HG02943 (cell line): ENCODE data around the gene CNPY1.

Source experiments
- ATAC-seq: cut with Tn5 transposase; IDR thresholded peaks from one replicate; pipeline ENCODE4 v1.9.1; 2021; ENCODE audit warnings: mild to moderate bottlenecking, low read depth, moderate library complexity; ENCODE audit not compliant: unreplicated experiment

CNPY1 gene

DNA sequence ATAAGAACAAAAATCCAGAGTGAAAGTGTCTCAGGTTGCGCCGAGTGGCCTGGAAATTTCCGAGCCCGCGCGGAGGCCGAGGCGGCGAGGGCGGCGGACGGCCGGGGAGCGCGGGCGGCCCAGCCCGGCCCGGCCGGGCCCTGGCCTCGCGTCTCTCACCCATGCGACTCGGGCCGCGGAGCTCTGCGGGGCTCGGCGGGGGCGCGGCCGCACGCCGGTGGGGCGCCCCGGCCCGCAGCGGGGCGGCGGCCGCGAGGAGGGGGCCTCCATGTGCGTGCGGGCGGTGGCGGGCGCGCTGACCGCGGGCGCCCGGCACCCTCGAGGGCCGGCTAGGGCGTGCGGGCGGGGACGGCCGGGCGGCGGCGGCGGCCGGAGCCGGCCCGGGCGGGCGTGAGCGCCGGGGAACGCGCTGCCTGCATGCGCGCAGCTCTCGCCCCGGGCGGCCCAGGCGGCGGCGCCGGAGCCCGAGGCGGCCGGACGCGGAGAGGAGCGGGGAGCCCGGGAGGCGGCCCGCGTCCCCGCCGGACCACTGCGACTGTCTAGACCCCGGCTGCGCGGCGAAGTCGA lies 88.7 kb downstream of the CNPY1 start:
- no peak for ATAC-seq

DNA sequence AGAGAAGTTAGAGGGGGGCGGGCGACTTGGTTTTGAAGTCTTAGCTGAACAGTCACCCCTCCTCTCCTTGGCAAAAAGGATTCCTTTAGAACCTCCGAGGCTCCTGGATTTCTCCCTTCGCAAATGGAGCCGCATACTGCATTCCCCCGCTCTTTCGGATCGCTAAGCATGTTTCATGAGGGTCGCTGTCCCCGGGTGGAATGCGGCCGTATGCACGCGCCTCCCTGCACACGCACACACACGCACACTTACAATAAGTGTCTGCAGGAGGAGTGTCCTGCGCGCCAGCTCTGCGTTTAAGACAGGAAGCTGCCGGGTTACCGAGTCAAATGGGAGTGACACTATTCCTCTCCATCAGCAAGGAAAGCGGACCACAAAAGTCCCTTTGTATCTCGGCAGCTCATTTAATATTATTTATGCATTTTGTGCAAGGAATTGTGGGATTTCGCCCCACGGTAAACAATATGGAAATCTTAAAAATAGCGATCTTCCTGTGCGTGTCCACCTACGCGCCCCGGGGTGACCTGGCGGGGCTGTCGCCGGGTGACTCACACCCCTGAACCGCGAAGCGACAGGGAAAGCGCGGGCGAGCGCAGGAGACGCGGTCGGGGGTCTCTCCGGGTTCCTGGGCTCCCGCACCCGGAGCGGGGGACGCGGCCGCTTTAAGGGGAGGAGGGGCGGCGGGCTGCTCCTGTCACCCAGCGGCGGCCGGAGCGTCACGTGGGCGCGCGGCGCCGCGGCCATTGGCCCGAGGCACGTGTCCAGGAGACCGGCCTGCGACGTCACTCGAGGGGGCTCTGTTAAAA lies 89.4 kb downstream of the CNPY1 start:
- no peak for ATAC-seq

DNA sequence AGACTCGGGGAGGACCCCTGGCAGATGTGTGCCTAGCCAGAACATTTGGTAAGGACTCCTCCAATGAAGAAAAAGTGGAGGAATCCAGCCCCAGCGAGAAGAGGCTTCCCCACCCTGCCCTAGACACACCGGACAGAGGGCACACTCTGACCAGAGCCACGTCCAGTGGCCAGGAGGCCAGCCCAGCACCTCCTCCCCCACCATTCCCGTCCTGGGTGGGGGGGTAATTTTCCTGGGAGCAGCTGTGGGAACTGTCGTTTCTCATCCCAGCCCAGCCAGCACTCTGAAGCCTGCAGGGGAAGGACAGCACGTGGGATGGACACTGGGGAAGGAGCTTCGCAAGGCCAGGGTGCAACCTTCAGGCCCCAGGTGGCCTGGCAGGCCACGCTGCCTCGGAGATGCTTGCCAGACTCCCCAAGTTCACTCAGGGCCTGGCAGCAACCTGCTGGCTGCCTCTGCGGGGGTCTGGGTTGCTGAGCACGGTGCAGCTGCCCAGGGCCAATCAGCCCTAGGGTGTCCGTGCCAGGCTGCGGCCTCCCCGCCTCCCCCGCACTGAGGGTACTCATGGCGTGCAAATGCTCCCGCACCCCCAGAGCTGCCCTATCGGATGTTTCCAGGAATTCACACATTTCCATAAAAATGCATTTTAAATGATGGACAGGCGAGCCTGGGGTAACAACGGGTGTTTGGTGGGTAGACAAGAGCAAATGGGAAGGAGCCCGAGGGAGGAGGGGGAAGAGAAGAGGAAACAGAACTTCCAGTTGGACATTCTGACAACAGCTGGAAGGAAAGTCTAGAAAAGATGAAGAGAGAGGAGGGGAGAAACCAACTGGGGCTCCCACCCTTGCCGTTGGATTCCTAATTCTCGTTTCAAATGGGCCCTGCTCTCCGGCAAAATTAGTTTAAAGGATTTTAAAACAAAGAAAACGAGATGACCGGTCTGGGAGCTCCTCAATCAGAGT lies 90.3 kb downstream of the CNPY1 start:
- no peak for ATAC-seq

DNA sequence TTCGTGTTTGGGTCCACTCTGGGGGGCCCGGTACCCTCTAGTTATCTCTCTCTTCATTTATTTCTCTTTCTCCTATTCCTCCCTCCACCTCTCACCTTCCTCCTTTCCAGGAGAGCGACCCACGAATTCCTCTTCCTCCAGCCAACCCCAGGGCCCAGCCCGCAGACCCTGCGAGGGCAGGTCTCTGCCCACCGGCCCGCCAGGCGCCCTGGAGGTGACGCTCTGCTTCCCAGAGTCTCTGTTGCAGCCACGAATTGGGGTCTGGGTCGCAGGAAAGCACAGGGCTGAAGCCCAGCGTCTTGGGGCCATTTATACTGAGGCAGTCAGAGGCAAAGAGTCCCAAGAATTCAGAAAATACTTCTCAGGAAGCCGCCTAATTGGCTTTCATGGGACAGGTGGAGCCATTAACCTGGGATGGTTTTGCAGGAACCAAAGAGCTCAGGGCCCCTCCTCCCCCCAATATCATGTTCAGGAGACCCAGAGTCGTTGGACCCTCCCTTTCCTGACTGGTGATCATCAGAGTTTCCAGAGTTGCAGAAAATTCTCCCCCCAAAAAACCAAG lies 91.1 kb downstream of the CNPY1 start:
- ATAC-seq: no peak

DNA sequence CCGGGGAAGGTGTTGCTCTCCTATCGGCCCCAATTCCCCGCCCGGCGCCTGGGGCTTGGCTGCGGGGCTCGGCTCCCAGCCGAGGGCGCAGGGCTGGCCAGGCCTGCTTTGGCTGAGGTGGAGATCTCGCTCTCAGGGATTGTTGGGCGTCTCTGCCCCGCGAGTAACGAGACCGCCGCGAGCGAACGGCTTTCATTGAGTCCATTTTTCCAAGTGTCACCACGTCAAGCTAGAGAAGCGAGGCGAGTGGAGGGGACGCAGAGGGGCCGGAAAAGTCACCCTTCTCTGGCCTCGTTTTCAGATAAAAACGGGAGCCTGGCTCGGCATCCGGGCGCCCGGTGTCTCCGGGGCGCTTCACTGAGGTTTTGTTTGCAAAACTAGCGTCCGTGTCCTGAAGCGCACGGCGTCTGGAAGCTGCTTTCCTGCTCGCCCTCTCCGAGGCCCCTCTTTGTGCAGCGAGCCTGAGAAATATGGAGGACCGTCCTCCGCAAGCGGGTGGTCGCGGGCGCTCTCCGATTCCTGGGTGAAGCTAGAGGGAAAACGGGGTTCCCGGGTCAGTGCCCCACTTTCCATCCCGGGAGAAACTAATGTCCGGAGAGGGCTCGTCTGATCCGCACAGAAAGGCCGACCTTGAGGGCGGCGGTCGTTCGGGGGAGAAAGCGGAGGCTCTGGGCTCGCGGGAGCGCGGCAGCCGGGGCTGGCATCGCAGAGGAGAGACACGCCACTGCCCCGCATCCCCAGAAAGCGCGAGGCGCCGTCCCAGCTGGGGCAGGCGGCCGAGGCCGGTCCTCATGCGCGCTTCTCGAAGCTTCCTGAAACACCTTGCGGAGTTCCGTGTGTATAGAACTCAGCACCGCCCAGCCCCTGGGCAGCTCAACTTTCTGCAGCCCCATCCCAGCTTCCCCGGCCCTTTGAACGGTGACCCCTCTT lies 91.9 kb downstream of the CNPY1 start:
- no peak for ATAC-seq

DNA sequence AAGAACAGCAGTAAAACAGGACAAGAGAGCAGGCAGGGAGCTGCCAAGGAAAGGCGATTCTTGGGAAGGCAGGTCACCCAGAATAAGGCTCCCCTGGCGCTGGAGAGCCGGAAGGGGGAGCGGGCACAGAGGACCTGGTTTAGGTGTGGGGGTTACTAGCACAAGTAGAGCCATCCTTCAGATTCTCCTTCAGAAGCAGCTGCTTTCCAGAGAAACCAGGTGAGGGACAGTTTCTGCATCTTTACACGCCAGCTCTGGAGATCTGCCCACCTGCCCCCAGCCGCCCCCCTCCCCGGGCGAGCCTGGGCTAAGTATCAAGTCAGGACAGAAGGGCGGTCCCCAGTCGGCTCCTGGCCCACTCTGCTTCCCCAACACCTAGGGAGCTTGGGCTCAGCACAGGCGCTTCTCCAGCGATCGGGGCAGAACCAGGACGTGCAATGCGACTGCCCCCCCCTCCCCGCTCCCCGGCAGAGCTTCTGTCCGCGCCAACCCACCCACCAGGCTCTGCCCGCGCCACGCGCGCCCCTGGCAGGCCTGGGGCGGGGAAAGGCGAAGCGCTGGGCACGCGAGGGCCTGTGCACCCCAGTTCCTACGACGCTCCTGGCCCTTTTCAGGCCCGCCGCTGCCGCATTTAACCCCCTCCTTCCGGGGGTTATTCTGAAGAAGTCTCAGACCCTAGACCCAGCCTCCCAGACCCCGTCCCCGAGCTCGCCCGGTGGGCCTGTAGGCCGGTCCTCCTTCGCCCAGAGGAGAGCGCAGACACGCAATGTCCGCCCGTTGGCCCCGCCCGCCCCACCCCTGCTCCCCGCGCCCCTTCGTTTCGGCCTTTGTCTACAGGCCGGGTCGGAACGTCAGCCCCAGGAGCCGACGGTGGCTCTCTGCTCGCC lies 92.8 kb downstream of the CNPY1 start:
- no peak for ATAC-seq

DNA sequence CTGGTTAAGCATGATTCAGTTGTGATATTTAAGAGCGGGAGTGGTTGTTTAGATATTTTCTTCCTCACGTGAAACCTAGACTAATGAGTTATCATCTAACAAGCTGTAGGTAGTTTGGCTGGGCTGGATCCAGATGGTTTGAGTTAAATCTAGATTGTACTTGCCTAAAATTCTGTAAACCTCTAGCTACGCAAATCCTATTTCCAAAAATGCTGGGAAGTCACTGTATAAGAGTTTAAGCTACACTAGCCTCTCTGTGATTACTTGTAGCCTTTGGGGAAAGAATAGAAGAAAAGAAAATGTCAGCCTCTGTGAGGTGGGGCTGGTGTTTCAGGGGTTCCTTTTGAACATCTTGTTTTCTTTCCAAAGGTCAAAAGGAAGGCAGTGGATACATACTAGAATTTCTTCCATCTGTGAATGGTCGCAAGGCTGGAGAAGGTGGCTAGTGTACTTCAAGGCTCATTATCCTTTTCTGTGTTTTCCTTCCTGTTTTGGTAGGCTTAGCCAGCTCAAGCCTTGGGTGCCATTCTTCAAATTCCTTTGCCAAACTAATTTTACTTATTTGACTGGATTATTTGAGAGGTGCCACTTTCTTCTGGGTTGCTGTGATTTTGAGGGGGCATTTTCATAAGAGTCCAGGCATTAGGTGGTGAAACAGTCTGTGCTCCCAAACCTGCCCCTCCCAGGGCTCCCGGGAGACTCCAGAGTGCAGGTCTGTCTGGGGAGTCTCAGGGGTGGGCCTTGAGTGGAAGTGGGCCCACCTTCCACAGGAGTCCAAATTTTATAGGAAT lies 93.7 kb downstream of the CNPY1 start:
- no peak for ATAC-seq

DNA sequence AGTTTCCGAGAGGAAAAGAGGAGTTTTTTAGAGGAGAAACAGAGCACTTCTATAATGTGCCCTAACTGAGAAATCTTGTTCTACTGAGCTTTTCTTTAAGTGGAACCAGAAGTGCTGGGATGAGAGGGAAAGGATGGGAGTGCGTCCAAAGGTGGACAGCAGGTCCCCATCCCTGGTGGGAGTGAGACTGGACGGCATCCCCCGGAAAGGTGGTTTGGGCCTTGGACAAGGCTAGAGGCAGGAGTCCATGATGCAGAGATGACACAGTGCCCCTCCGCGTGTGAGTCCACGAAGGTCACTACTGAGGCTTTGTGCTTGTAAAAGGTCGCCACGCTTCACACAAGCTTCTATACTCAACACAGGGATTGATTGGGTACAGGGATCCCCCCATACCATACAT lies 94.5 kb downstream of the CNPY1 start:
- ATAC-seq: no peak
